Activated CD8-positive, alpha-beta memory T cell treated with anti-CD3 and anti-CD28 coated beads for 36 hours (primary cell): ENCODE measurements around the gene SLC39A13. TPM values are rescaled to one million over a fixed set of nuclear protein-coding genes. Genes with fewer than 3 reads are reported as not detected.

Source experiments
- CTCF ChIA-PET: fragments of 350-600 bp; sonication (Branson Sonifier 250); formaldehyde crosslinking; loops from one replicate; lab custom pipeline; 2021; ENCODE audit warnings: antibody characterized with exemption; lab: Charles Lee
- POLR2A ChIA-PET: fragments of 350-600 bp; sonication (Branson Sonifier 250); formaldehyde crosslinking; loops from one replicate; lab custom pipeline; 2021; ENCODE audit warnings: antibody characterized with exemption; lab: Charles Lee
- total RNA-seq, 2 experiments: library from RNA; stranded (reverse); gene quantifications; one replicate each; pipeline ENCODE4 v1.2.3, GENCODE V29; 2021

The SLC39A13 gene
- total RNA-seq, 2 experiments from 2014 or later: 17.3 to 19.2 TPM

- CTCF ChIA-PET: interaction anchor here (1.0 to 2.5 kb wide), 2 partner anchors 8 to 21 kb away, joined by 3 to 14 read pairs; no protein-coding TSS in a partner anchor
- POLR2A ChIA-PET: no interaction called here
Measured at GRCh38 chr11:47395223-47396048, 13.0 kb upstream of the SLC39A13 start.

GRCh38 chr11:47396049-47396320 lies 12.4 kb upstream of the SLC39A13 start:
- ChIA-PET POLR2A (no interaction called here), CTCF (no interaction called here)

GRCh38 chr11:47398011-47398410 lies 10.4 kb upstream of the SLC39A13 start:
- CTCF ChIA-PET: interaction anchor here (1.4 to 2.0 kb wide), 2 partner anchors 10 to 24 kb away, joined by 4 to 6 read pairs; no protein-coding TSS in a partner anchor
- POLR2A ChIA-PET: interaction anchor here (0.6 kb wide), 1 partner anchor 19 kb away, joined by 4 read pairs; no protein-coding TSS in a partner anchor

- POLR2A ChIA-PET: no interaction called here
- CTCF ChIA-PET: interaction anchor here (1.0 to 2.0 kb wide), 3 partner anchors 9 to 24 kb away, joined by 4 to 6 read pairs (median 4); no protein-coding TSS in a partner anchor
Measured at GRCh38 chr11:47398551-47398950, 9.8 kb upstream of the SLC39A13 start.

GRCh38 chr11:47399860-47400767 lies 8.3 kb upstream of the SLC39A13 start:
- ChIA-PET POLR2A (interaction anchor here (0.5 to 1.5 kb wide), 3 partner anchors 12 to 179 kb away, joined by 3 to 4 read pairs (median 3); no protein-coding TSS in a partner anchor), CTCF (interaction anchor here (0.9 to 2.0 kb wide), 3 partner anchors 7 to 26 kb away, joined by 3 to 6 read pairs (median 6); no protein-coding TSS in a partner anchor)

- CTCF ChIA-PET: interaction anchor here (0.9 kb wide), 1 partner anchor 9 kb away, joined by 3 read pairs; no protein-coding TSS in a partner anchor
- POLR2A ChIA-PET: interaction anchor here (0.7 kb wide), 1 partner anchor 11 kb away, joined by 3 read pairs; no protein-coding TSS in a partner anchor
Measured at GRCh38 chr11:47400768-47401279, 7.6 kb upstream of the SLC39A13 start.

- ChIA-PET POLR2A (interaction anchor here (1.1 kb wide), 1 partner anchor 9 kb away, joined by 3 read pairs; no protein-coding TSS in a partner anchor), CTCF (interaction anchor here (0.6 to 1.2 kb wide), 3 partner anchors 8 to 94 kb away, joined by 3 to 6 read pairs (median 4); no protein-coding TSS in a partner anchor)
Measured at GRCh38 chr11:47403135-47403534, 5.3 kb upstream of the SLC39A13 start.

- ChIA-PET CTCF (interaction anchor here (1.2 kb wide), 1 partner anchor 9 kb away, joined by 3 read pairs; no protein-coding TSS in a partner anchor), POLR2A (interaction anchor here (1.1 kb wide), 1 partner anchor 9 kb away, joined by 3 read pairs; no protein-coding TSS in a partner anchor)
Measured at GRCh38 chr11:47403571-47403970, 4.8 kb upstream of the SLC39A13 start.

- ChIA-PET CTCF (interaction anchor here (1.0 to 1.7 kb wide), 4 partner anchors 8 to 142 kb away, joined by 3 to 9 read pairs (median 4); no protein-coding TSS in a partner anchor), POLR2A (interaction anchor here (0.5 to 1.0 kb wide), 3 partner anchors 13 to 50 kb away, joined by 3 read pairs; partner anchors contain the start of gene PSMC3)
Measured at GRCh38 chr11:47406896-47407745, 1.3 kb upstream of the SLC39A13 start.

GRCh38 chr11:47408598-47409439 lies 429 bp downstream of the SLC39A13 start:
- ChIA-PET POLR2A (interaction anchor here (0.6 to 1.5 kb wide), 3 partner anchors 9 to 510 kb away, joined by 4 to 8 read pairs (median 5); partner anchors contain the start of gene PSMC3), CTCF (interaction anchor here (0.8 to 1.8 kb wide), 5 partner anchors 8 to 37 kb away, joined by 3 to 6 read pairs (median 3); partner anchors contain the start of gene PSMC3)

- POLR2A ChIA-PET: interaction anchor here (1.1 to 1.5 kb wide), 2 partner anchors 8 to 17 kb away, joined by 4 to 8 read pairs; partner anchors contain the start of gene PSMC3
Measured at GRCh38 chr11:47409440-47410369, 1.3 kb downstream of the SLC39A13 start.

GRCh38 chr11:47410370-47411264 lies 2.2 kb downstream of the SLC39A13 start:
- ChIA-PET POLR2A (interaction anchor here (0.5 to 0.8 kb wide), 3 partner anchors 13 to 139 kb away, joined by 3 to 7 read pairs (median 3); no protein-coding TSS in a partner anchor), CTCF (interaction anchor here (0.6 to 3.4 kb wide), 7 partner anchors 11 to 753 kb away, joined by 3 to 25 read pairs (median 6); partner anchors contain the start of gene PSMC3)

More at GRCh38 chr11:47409440-47410369, 1.3 kb downstream of the SLC39A13 start:
- CTCF ChIA-PET: interaction anchor here (0.8 to 3.4 kb wide), 5 partner anchors 8 to 38 kb away, joined by 3 to 25 read pairs (median 4); partner anchors contain the start of gene PSMC3

GRCh38 chr11:47411884-47412746 lies 3.7 kb downstream of the SLC39A13 start:
- CTCF ChIA-PET: interaction anchor here (0.5 to 3.4 kb wide), 22 partner anchors 9 to 615 kb away, joined by 3 to 25 read pairs (median 4); partner anchors contain the start of genes DDB2 and PSMC3
- POLR2A ChIA-PET: interaction anchor here (0.6 to 1.1 kb wide), 5 partner anchors 12 to 174 kb away, joined by 3 to 4 read pairs (median 3); partner anchors contain the start of gene PSMC3
